ENCODE data around the gene RAB39A.

DNA sequence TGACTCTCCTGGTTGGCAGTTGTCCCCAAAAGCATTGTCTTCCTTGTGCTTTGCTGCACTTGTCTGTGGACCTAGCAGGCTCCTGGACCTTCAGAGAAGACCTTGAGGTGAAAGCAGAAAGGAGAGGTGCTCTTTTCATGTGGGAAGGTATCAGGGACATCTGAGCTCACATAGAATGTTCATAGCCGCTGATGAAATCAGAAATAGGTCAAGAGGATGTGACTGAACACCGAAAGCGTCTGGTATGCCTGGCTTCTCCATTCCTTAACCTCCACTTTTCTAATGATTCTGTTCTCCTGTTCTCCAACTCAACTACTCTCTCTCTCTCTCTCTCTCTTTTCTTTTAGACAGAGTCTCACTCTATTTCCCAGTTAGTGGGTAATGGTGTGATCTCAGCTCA, 74.2 kb downstream of the RAB39A start:
- TF ChIP-seq POLR2AphosphoS5 (IDR thresholded peaks at IDR 0.05; ENCODE audit: insufficient read depth in 1 of 2, low read depth in 1 of 2) = no peak
- TF ChIP-seq, protein P1, sequence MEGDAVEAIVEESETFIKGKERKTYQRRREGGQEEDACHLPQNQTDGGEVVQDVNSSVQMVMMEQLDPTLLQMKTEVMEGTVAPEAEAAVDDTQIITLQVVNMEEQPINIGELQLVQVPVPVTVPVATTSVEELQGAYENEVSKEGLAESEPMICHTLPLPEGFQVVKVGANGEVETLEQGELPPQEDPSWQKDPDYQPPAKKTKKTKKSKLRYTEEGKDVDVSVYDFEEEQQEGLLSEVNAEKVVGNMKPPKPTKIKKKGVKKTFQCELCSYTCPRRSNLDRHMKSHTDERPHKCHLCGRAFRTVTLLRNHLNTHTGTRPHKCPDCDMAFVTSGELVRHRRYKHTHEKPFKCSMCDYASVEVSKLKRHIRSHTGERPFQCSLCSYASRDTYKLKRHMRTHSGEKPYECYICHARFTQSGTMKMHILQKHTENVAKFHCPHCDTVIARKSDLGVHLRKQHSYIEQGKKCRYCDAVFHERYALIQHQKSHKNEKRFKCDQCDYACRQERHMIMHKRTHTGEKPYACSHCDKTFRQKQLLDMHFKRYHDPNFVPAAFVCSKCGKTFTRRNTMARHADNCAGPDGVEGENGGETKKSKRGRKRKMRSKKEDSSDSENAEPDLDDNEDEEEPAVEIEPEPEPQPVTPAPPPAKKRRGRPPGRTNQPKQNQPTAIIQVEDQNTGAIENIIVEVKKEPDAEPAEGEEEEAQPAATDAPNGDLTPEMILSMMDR (IDR thresholded peaks at IDR 0.05) = no peak
